Kidney epithelial cell (primary cell): ENCODE results near the gene FEV. TPM values are rescaled to one million over a fixed set of nuclear protein-coding genes. Genes with fewer than 3 reads are reported as not detected.
A peak's percentile ranks its signal among the peaks of the same experiment; 100 is the strongest.

Source experiments
- DNase-seq: peaks from one replicate; pipeline ENCODE4 v3.0.0-alpha.2; 2010; ENCODE audit warnings: low read depth
- H3K27me3 ChIP-seq: 2 replicates; pipeline ENCODE4 v1.6.0; 2011; ENCODE audit warnings: low read length; ENCODE audit not compliant: control insufficient read depth, insufficient read depth
- H3K36me3 ChIP-seq: 2 replicates; pipeline ENCODE4 v1.5.1; 2011; ENCODE audit warnings: low read length; ENCODE audit not compliant: control insufficient read depth, insufficient read depth
- H3K4me3 ChIP-seq: 2 replicates; pipeline ENCODE4 v1.5.1; 2011; ENCODE audit warnings: low read depth, mild to moderate bottlenecking, control low read depth, low read length
- total RNA-seq: library from RNA; depleted of rRNA; stranded (reverse); fragments of >200 nt; gene quantifications from 2 replicates; pipeline ENCODE4 v1.2.3, GENCODE V29; 2015
- TF ChIP-seq, protein P1 (sequence below): IDR thresholded peaks from 2 replicates; pipeline ENCODE4 v1.5.1; 2011; ENCODE audit warnings: mild to moderate bottlenecking, moderate library complexity, low read length, control low read depth, inconsistent platforms; ENCODE audit not compliant: insufficient read depth, poor library complexity, severe bottlenecking

FEV gene
- total RNA-seq, 1 donor from 2014 or later = not detected

DNA sequence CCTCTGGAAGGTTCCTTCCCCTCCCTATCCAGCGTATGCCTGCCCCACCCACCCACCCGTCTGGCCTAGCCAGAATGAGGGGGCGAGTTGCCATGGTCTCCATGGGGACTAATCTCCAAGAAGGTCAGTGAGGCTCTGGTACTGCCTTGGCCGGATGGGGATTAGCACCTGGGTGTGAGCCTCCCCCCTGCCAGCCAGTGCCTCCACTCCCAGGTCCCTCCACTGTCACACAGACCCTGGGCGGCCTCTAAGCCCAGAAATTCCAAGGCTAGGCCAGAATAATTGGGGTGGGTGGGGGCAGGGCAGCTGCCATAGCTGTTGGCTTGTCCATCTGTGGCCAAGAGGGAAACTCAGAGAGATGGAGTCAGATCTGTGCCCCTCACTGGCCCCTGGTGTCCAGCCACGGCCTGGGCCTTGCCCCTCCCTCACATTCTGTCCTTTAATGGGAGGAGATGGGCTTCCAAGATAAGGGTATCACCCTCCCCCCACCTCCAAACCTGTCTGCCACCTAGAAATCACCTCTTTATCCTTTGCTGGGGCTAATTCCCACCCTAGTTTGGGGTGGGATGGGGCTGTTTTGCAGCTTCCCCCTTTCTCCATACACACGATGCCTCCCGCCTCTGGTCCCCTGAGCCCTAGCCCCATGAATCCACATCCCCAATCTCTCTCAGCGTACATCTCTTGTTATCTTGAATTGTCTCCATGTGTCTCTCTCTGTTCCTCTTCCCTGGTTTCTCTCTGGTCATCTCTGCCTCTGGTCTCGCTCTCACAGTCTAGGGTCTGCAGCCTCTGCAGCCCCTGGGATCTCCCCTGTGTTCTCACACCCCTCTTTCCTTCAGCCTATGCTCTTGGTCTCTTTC, 14.3 kb upstream of the FEV start:
- Histone ChIP-seq H3K27me3 (peaks cover 92% of the 10 kb centered on the region), H3K4me3 (no peak overlapping the region), H3K36me3 (no peaks in the 10 kb centered on the region)
- no peak for DNase-seq
- TF ChIP-seq, protein P1, sequence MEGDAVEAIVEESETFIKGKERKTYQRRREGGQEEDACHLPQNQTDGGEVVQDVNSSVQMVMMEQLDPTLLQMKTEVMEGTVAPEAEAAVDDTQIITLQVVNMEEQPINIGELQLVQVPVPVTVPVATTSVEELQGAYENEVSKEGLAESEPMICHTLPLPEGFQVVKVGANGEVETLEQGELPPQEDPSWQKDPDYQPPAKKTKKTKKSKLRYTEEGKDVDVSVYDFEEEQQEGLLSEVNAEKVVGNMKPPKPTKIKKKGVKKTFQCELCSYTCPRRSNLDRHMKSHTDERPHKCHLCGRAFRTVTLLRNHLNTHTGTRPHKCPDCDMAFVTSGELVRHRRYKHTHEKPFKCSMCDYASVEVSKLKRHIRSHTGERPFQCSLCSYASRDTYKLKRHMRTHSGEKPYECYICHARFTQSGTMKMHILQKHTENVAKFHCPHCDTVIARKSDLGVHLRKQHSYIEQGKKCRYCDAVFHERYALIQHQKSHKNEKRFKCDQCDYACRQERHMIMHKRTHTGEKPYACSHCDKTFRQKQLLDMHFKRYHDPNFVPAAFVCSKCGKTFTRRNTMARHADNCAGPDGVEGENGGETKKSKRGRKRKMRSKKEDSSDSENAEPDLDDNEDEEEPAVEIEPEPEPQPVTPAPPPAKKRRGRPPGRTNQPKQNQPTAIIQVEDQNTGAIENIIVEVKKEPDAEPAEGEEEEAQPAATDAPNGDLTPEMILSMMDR = no peak

DNA sequence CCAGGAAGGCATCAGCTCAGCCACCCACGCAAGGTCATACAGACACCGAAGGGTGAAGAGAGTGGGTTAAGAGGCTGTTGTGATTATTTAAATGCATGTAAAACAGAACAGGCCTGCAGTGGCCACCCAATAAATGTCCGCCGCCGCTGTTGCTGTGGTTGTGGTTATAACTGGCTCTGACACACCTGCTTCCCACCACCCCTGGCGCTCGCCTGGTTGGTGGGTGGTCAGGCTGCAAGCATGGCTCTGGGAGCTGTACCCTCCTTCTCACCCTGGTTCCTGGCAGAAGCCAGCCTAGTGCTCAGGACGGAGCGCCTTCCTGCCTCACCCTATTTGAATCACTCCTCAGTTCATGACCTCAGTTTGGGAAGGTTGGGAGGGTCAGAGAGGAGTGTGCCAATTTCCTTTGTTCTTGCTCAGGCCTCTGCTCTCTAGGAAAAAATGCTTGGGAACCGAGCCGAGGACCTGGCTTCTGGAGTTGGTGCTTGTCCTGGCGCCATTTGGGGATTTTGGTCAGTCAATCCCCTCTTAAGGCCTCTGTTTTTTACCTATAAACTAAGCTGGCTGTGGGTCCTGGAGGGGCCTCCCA, 13.5 kb upstream of the FEV start:
- no peak overlapping the region for H3K4me3 ChIP-seq
- peaks cover 92% of the 10 kb centered on the region for H3K27me3 ChIP-seq
- no peaks in the 10 kb centered on the region for H3K36me3 ChIP-seq
- TF ChIP-seq, protein P1 = no peak
- no peak for DNase-seq

DNA sequence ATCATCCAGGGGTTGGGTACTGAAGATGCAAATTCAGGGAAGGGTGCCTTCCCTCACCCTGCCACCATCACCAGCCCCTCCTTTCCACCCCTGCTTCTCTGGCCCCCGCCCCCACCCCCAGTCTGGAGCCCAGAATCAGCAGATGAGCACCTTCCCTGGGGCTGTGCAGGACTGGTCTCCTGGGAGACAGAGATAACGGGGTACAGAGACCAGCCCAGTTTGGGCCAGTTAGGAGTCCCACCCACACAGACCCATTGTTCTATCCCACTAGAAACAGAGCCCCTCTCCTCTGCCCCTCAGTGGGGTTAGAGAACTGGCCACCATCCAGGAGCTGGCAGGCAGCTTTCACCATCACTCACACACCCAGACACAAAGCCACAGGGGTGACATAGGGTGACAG, 12.7 kb upstream of the FEV start:
- H3K36me3 ChIP-seq = no peaks in the 10 kb centered on the region
- DNase-seq = no peak
- no peak overlapping the region for H3K4me3 ChIP-seq
- peaks cover 92% of the 10 kb centered on the region for H3K27me3 ChIP-seq
- TF ChIP-seq, protein P1 = no peak

DNA sequence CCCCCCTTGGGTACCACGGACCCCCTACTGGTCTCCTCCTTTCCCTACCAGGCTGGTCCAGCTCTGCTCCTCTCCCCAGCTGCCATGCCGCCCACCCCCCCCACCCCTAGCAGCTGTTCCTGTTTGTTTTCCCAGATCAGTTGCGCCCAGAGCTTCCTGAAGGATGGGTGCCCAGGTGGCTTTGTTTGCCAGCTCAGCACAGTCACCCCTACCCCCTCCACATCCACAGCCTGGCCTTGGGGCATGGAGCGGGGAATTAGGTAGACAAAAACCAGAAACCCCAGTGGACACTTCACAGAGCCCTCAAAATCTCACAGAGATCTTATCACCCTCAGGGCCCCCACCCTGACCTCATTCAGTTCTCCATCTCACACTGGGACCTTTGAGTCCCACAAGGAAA, 12.0 kb upstream of the FEV start:
- TF ChIP-seq, protein P1 = no peak
- Histone ChIP-seq H3K36me3 (no peaks in the 10 kb centered on the region), H3K27me3 (peaks cover 92% of the 10 kb centered on the region), H3K4me3 (no peak overlapping the region)
- DNase-seq = no peak

DNA sequence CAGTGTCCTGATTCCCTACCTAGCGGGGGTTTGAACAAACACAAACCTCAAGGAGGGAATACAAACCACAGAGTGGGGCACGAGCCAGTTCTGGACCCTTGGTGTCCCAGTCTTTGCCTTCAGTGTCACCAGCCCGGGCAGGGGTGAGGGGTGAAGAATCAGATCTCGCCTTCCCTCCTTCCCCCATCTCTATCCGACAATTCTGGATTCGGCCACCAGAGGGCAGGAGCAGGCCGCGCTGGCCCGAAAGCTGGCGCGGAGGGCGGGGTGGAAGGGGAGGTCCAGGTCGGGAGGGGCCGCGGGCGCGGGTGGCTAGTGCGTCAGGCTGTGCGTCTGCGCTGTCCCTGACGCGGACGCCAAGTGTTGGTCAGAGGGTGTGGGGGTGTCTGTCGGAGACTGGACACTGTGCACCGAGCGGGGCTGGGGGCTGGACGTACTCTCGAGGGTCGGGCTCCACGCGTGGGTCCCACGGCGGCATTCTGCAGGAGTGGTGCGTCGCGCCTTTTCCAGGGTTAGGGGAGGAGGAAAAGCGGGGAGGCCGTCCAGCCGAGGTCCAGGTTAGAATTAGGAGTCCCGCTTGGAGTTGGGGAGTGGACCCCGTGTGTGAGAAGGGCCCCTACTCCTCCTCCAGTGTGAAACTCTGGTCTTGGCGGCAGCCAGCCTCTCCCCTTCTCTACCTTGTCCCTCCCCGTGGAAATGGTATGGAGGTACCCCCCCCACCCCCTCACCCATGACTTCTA, 11.2 kb upstream of the FEV start:
- H3K36me3 ChIP-seq = no peaks in the 10 kb centered on the region
- peaks cover 92% of the 10 kb centered on the region for H3K27me3 ChIP-seq
- DNase-seq = no peak
- TF ChIP-seq, protein P1 = peak; percentile 88
- peak overlapping the region; percentile 21 for H3K4me3 ChIP-seq
